ENCODE results near the gene DIDO1. TPM values are rescaled to one million over a fixed set of nuclear protein-coding genes. Genes with fewer than 3 reads are reported as not detected.

DIDO1 gene
- total and polyA plus RNA-seq, 2 of the 13 experiments (the other 11 are each of a cell fraction or from before 2014, with no cell fraction given) = 75.0 to 75.1 TPM

DNA sequence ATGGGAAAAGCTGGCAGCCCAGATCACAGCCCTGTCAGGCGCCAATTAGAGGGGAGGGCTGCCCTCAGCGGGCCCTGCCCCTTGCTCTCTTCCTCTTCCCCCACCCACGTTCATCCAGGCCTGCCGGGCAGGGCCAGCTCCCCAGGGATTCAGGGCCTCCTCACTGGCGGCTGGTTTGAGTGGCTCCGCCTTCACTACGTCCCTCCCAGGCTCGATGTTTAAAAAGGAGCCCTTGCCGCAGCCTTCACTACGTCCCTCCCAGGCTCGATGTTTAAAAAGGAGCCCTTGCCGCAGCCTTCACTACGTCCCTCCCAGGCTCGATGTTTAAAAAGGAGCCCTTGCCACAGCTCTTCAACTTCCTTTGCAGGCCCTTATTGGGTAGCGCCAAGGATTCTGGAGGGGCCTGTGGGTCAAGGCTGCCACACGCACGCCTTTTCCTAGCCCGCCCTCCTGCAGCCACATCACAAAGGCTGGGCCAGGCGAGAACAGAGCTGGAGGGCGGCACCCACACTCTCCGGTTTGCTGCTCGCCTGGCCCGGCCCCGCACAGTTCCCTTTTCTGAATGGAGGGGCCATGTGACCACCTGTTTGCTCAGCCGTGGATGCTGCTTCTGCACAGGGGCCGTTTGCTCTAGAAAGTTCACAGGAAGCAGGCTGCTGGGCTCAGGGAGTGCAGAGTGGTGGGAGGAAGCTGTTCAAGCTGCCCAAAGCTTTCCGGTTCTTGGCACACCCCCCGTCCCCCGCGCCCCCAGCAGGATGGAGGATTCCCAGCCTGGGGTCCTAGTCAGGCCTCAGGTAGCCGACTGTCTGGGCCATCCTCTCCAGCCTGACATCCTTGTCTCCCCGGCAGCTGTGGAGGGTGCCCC lies 27.8 kb upstream of the DIDO1 start (continued):
- TF ChIP-seq, protein P1, sequence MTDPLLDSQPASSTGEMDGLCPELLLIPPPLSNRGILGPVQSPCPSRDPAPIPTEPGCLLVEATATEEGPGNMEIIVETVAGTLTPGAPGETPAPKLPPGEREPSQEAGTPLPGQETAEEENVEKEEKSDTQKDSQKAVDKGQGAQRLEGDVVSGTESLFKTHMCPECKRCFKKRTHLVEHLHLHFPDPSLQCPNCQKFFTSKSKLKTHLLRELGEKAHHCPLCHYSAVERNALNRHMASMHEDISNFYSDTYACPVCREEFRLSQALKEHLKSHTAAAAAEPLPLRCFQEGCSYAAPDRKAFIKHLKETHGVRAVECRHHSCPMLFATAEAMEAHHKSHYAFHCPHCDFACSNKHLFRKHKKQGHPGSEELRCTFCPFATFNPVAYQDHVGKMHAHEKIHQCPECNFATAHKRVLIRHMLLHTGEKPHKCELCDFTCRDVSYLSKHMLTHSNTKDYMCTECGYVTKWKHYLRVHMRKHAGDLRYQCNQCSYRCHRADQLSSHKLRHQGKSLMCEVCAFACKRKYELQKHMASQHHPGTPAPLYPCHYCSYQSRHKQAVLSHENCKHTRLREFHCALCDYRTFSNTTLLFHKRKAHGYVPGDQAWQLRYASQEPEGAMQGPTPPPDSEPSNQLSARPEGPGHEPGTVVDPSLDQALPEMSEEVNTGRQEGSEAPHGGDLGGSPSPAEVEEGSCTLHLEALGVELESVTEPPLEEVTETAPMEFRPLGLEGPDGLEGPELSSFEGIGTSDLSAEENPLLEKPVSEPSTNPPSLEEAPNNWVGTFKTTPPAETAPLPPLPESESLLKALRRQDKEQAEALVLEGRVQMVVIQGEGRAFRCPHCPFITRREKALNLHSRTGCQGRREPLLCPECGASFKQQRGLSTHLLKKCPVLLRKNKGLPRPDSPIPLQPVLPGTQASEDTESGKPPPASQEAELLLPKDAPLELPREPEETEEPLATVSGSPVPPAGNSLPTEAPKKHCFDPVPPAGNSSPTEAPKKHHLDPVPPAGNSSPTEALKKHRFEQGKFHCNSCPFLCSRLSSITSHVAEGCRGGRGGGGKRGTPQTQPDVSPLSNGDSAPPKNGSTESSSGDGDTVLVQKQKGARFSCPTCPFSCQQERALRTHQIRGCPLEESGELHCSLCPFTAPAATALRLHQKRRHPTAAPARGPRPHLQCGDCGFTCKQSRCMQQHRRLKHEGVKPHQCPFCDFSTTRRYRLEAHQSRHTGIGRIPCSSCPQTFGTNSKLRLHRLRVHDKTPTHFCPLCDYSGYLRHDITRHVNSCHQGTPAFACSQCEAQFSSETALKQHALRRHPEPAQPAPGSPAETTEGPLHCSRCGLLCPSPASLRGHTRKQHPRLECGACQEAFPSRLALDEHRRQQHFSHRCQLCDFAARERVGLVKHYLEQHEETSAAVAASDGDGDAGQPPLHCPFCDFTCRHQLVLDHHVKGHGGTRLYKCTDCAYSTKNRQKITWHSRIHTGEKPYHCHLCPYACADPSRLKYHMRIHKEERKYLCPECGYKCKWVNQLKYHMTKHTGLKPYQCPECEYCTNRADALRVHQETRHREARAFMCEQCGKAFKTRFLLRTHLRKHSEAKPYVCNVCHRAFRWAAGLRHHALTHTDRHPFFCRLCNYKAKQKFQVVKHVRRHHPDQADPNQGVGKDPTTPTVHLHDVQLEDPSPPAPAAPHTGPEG (CRISPR knock-in tag; IDR thresholded peaks at IDR 0.05) = peak; percentile 95
- TF ChIP-seq, protein P2, sequence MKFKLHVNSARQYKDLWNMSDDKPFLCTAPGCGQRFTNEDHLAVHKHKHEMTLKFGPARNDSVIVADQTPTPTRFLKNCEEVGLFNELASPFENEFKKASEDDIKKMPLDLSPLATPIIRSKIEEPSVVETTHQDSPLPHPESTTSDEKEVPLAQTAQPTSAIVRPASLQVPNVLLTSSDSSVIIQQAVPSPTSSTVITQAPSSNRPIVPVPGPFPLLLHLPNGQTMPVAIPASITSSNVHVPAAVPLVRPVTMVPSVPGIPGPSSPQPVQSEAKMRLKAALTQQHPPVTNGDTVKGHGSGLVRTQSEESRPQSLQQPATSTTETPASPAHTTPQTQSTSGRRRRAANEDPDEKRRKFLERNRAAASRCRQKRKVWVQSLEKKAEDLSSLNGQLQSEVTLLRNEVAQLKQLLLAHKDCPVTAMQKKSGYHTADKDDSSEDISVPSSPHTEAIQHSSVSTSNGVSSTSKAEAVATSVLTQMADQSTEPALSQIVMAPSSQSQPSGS (CRISPR knock-in tag; IDR thresholded peaks at IDR 0.05) = peak; percentile 60; the same call in 1 of the 2 replicates
- TF ChIP-seq NCOA5 (CRISPR knock-in tag; IDR thresholded peaks at IDR 0.05) (0 out of 2 replicates have a peak, but pooled peaks have one; percentile 46), ZNF713 (CRISPR knock-in tag; IDR thresholded peaks at IDR 0.05) (peak; percentile 99), HOXD1 (CRISPR knock-in tag; IDR thresholded peaks at IDR 0.05) (peak; percentile 96), ZBTB8A (CRISPR knock-in tag; IDR thresholded peaks at IDR 0.05; ENCODE audit: borderline replicate concordance, low read depth) (no peak), ZNF775 (CRISPR knock-in tag; IDR thresholded peaks at IDR 0.05; ENCODE audit: borderline replicate concordance) (peak; percentile 86; the same call in 1 of the 2 replicates), GABPB1 (CRISPR knock-in tag; IDR thresholded peaks at IDR 0.05) (peak; percentile 82), RAD21 (CRISPR knock-in tag; IDR thresholded peaks at IDR 0.05) (peak; percentile 23; the same call in 1 of the 2 replicates), SPEN (CRISPR knock-in tag; IDR thresholded peaks at IDR 0.05; ENCODE audit: low read depth) (peak; percentile 97), ZNF547 (CRISPR knock-in tag; IDR thresholded peaks at IDR 0.05) (peak; percentile 92), PLRG1 (conservative IDR thresholded peaks at IDR 0.05) (no peak), ZNF260 (CRISPR knock-in tag; IDR thresholded peaks at IDR 0.05; ENCODE audit: borderline replicate concordance, low read depth) (peak; percentile 32; the same call in 1 of the 2 replicates), ZBTB1 (CRISPR knock-in tag; IDR thresholded peaks at IDR 0.05; ENCODE audit: borderline replicate concordance) (peak; percentile 41; the same call in 1 of the 2 replicates), AGO2 (optimal IDR thresholded peaks at IDR 0.05; ENCODE audit: low read depth, low read length) (no peak), KDM6A (CRISPR knock-in tag; IDR thresholded peaks at IDR 0.05; ENCODE audit: low read depth) (peak; percentile 44; the same call in 1 of the 2 replicates)
- TF ChIP-seq, protein P3, sequence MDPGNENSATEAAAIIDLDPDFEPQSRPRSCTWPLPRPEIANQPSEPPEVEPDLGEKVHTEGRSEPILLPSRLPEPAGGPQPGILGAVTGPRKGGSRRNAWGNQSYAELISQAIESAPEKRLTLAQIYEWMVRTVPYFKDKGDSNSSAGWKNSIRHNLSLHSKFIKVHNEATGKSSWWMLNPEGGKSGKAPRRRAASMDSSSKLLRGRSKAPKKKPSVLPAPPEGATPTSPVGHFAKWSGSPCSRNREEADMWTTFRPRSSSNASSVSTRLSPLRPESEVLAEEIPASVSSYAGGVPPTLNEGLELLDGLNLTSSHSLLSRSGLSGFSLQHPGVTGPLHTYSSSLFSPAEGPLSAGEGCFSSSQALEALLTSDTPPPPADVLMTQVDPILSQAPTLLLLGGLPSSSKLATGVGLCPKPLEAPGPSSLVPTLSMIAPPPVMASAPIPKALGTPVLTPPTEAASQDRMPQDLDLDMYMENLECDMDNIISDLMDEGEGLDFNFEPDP (CRISPR knock-in tag; conservative IDR thresholded peaks at IDR 0.05) = 0 out of 2 replicates have a peak, but pooled peaks have one; percentile 7
- TF ChIP-seq, protein P4, sequence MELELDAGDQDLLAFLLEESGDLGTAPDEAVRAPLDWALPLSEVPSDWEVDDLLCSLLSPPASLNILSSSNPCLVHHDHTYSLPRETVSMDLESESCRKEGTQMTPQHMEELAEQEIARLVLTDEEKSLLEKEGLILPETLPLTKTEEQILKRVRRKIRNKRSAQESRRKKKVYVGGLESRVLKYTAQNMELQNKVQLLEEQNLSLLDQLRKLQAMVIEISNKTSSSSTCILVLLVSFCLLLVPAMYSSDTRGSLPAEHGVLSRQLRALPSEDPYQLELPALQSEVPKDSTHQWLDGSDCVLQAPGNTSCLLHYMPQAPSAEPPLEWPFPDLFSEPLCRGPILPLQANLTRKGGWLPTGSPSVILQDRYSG (CRISPR knock-in tag; IDR thresholded peaks at IDR 0.05) = peak; percentile 82

Data from HepG2 (cell line).